ENCODE data around the gene PLD1. TPM values are rescaled to one million over a fixed set of nuclear protein-coding genes. Genes with fewer than 3 reads are reported as not detected.

PLD1 gene
- total RNA-seq, 1 donor from 2014 or later: 13.9 TPM

DNA sequence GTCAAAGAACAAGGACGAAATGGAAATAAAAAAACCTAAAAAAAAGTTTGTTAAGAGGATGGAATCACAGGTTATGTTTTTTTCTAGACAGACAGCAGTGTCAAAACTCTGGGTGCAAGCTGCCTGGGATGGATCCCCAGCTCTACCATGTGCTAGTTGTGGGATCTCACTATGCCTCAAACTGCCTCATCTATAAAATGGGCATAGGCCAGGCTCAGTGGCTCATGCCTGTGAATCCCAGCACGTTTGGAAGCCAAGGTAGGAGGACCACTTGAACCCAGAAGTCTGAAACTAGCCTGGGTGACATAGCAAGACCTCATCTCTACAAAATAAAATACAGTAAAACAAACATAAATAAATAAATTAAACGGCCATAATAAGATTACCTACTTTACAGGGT, 4.6 kb downstream of the PLD1 start:
- Mint-ChIP-seq H3K27ac (ENCODE audit: unreplicated experiment) (peak overlapping the region; percentile 88), H3K9me3 (ENCODE audit: unreplicated experiment) (no peaks in the 10 kb centered on the region), H3K36me3 (ENCODE audit: unreplicated experiment) (peaks cover 5% of the 10 kb centered on the region), H3K4me1 (ENCODE audit: unreplicated experiment) (peaks cover 71% of the 10 kb centered on the region), H3K27me3 (ENCODE audit: unreplicated experiment) (no peaks in the 10 kb centered on the region), H3K4me3 (ENCODE audit: unreplicated experiment) (no peak overlapping the region)
- TF ChIP-seq, protein P1, sequence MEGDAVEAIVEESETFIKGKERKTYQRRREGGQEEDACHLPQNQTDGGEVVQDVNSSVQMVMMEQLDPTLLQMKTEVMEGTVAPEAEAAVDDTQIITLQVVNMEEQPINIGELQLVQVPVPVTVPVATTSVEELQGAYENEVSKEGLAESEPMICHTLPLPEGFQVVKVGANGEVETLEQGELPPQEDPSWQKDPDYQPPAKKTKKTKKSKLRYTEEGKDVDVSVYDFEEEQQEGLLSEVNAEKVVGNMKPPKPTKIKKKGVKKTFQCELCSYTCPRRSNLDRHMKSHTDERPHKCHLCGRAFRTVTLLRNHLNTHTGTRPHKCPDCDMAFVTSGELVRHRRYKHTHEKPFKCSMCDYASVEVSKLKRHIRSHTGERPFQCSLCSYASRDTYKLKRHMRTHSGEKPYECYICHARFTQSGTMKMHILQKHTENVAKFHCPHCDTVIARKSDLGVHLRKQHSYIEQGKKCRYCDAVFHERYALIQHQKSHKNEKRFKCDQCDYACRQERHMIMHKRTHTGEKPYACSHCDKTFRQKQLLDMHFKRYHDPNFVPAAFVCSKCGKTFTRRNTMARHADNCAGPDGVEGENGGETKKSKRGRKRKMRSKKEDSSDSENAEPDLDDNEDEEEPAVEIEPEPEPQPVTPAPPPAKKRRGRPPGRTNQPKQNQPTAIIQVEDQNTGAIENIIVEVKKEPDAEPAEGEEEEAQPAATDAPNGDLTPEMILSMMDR (IDR thresholded peaks at IDR 0.05): no peak
- DNase-seq (ENCODE audit: extremely low spot score, unreplicated experiment): no peak

DNA sequence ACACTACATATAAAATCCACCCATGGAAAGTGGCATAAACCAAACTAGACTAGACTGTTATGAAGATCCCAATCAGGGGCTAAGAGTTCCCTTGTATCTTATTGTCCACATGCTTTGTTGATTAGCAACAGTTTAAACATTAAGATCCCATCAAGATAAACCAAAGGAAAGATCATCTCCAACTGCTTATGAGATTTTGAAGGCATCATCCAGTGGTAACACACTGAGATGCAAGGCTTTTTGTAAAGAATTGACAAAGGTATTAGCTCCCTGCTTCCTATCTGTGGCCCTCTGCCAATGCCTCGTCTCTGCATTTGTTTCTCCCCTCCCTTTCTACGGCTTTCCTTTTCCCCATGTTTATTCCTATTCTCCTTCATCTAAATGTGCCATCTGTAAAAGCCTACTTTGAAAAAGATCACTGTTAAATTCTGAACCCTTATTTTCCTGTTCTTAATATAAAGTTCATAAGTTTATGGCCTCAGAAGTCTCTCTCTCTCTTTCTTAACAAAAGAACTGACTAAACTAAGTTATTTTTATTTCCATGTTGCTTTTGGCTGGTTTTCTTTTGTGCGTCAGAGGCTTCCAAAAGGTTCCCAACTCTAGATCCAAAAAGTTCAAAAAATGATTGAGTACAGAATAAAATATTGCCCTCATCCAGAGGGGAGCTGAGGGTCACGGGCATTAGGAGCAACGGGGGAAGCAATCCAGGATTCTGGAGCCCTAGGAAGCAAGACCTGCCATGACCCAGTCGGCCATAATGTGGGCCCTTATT, 5.5 kb downstream of the PLD1 start:
- Mint-ChIP-seq H3K27ac (ENCODE audit: unreplicated experiment) (peak overlapping the region; percentile 88), H3K27me3 (ENCODE audit: unreplicated experiment) (no peaks in the 10 kb centered on the region), H3K4me1 (ENCODE audit: unreplicated experiment) (peaks cover 71% of the 10 kb centered on the region), H3K36me3 (ENCODE audit: unreplicated experiment) (peaks cover 5% of the 10 kb centered on the region), H3K4me3 (ENCODE audit: unreplicated experiment) (peak overlapping the region; percentile 23), H3K9me3 (ENCODE audit: unreplicated experiment) (no peaks in the 10 kb centered on the region)
- TF ChIP-seq, protein P1 (IDR thresholded peaks at IDR 0.05): no peak
- no peak for DNase-seq (ENCODE audit: extremely low spot score, unreplicated experiment)

DNA sequence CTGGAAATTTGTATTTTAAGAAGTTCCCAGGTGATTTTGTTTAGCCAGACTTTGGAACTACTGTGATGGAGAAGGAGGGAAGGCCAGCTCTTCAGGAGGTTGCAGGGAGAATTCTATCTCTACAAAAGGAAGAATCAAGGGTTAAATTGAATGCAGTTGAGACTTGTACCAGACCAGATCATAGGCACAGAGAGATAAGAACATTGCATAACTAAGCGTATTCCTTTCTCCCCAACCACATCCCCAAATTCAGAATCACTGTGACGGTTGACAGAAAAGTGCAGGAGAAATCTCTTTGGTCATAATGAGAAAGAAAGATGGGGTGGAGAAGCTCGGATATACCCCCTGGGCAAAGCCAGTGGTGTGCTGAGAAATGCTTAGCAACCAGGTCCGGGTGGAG, 7.2 kb downstream of the PLD1 start:
- H3K4me1 Mint-ChIP-seq (ENCODE audit: unreplicated experiment): peaks cover 62% of the 10 kb centered on the region
- H3K27ac Mint-ChIP-seq (ENCODE audit: unreplicated experiment): no peak overlapping the region
- H3K4me3 Mint-ChIP-seq (ENCODE audit: unreplicated experiment): no peak overlapping the region
- DNase-seq (ENCODE audit: extremely low spot score, unreplicated experiment): no peak
- H3K36me3 Mint-ChIP-seq (ENCODE audit: unreplicated experiment): peaks cover 5% of the 10 kb centered on the region
- H3K27me3 Mint-ChIP-seq (ENCODE audit: unreplicated experiment): no peaks in the 10 kb centered on the region
- TF ChIP-seq, protein P1 (IDR thresholded peaks at IDR 0.05): no peak
- no peaks in the 10 kb centered on the region for H3K9me3 Mint-ChIP-seq (ENCODE audit: unreplicated experiment)

DNA sequence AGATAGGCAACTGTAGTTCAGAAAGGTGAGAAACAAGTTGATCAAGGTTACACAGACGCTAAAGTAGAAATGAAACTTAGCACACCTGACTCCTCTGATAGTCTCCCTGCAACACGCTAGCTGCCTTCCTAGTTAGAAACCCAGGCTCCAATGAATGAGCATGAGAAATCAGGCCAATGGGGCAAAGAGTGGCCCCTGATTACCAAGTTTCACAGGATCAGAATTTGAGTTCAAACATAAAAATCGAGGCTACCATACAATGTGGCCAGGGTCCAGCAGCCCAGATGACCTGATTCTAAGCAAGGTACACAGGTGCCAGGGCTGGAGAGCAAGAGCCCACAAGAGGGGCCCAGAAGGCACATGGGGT, 7.7 kb downstream of the PLD1 start:
- peaks cover 5% of the 10 kb centered on the region for H3K36me3 Mint-ChIP-seq (ENCODE audit: unreplicated experiment)
- peaks cover 59% of the 10 kb centered on the region for H3K4me1 Mint-ChIP-seq (ENCODE audit: unreplicated experiment)
- TF ChIP-seq, protein P1 (IDR thresholded peaks at IDR 0.05): no peak
- no peak overlapping the region for H3K27ac Mint-ChIP-seq (ENCODE audit: unreplicated experiment)
- no peaks in the 10 kb centered on the region for H3K9me3 Mint-ChIP-seq (ENCODE audit: unreplicated experiment)
- no peaks in the 10 kb centered on the region for H3K27me3 Mint-ChIP-seq (ENCODE audit: unreplicated experiment)
- H3K4me3 Mint-ChIP-seq (ENCODE audit: unreplicated experiment): no peak overlapping the region
- DNase-seq (ENCODE audit: extremely low spot score, unreplicated experiment): no peak

DNA sequence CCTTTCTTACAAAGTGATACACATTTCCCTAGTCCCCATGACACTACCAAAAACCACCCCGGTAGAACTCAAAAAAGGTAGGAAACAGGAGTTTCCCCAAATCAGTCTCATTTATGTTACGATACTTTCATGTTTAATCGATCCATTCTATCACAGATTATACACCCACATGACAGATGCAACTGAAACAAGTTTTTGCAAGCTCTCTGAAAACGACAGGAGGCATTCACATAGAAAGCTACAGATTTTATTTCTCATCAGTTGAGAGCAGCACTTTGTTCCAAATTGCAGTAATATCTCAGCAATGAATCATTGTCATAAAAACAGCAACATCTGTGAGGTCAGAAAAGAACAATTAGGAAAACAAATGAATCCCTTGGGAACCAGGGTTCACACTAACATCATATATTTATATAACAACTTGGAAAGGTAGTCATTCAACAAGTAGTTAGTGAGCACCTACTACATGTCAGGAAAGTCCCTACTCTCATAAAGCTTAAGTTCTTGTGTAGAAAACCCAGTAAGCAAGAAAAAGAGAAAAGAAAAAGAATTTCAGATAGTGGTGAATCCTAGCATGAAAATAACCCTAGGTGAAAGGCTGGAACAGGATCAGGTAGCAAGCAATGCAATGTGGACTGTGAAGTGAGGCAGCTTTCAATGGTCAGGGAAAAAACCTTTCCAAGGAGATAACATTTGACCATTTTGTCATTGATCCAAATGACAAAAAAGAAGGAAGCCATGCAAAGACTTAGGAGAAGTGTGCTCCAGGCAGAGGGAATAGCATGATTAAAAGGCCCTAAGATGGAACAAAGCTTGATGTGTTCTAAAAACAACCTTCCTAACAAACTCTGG, 8.3 kb downstream of the PLD1 start:
- DNase-seq (ENCODE audit: extremely low spot score, unreplicated experiment): no peak
- TF ChIP-seq, protein P1 (IDR thresholded peaks at IDR 0.05): no peak
- H3K36me3 Mint-ChIP-seq (ENCODE audit: unreplicated experiment): peaks cover 5% of the 10 kb centered on the region
- peak overlapping the region; percentile 64 for H3K27ac Mint-ChIP-seq (ENCODE audit: unreplicated experiment)
- no peaks in the 10 kb centered on the region for H3K9me3 Mint-ChIP-seq (ENCODE audit: unreplicated experiment)
- no peak overlapping the region for H3K4me3 Mint-ChIP-seq (ENCODE audit: unreplicated experiment)
- H3K27me3 Mint-ChIP-seq (ENCODE audit: unreplicated experiment): no peaks in the 10 kb centered on the region
- peaks cover 53% of the 10 kb centered on the region for H3K4me1 Mint-ChIP-seq (ENCODE audit: unreplicated experiment)
